Measurements from ENCODE around the gene EFCAB5.
"Not testable (repeated sequence)": the region's sequence is repeated elsewhere in the genome, so short reads cannot be mapped to it uniquely, and the experiment has no call there.

The EFCAB5 gene

GRCh38 chr17:29941334-29941733 lies at the start of gene EFCAB5:
TSS of gene EFCAB5 (plus strand) at chr17:29941634. CDS start at chr17:29941797, 163 bp downstream.
- no peak for DNase-seq

GRCh38 chr17:29892201-29892600 lies 49.2 kb upstream of the EFCAB5 start:
- no peak for DNase-seq

- DNase-seq: not testable (repeated sequence)
Measured at GRCh38 chr17:29897136-29897535, 44.3 kb upstream of the EFCAB5 start.

- no peak for DNase-seq
Measured at GRCh38 chr17:29903471-29903870, 38.0 kb upstream of the EFCAB5 start.

- no peak for DNase-seq
Measured at GRCh38 chr17:29905086-29905878, 36.2 kb upstream of the EFCAB5 start.

- DNase-seq: no peak
Measured at GRCh38 chr17:29905879-29906167, 35.6 kb upstream of the EFCAB5 start.

GRCh38 chr17:29906969-29907368 lies 34.5 kb upstream of the EFCAB5 start:
- DNase-seq: no peak

- no peak for DNase-seq
Measured at GRCh38 chr17:29909236-29910003, 32.0 kb upstream of the EFCAB5 start.

GRCh38 chr17:29911641-29912177 lies 29.7 kb upstream of the EFCAB5 start:
- no peak for DNase-seq

- no peak for DNase-seq
Measured at GRCh38 chr17:29914819-29915537, 26.5 kb upstream of the EFCAB5 start.

- DNase-seq: no peak
Measured at GRCh38 chr17:29918016-29918415, 23.4 kb upstream of the EFCAB5 start.

GRCh38 chr17:29918922-29919856 lies 22.2 kb upstream of the EFCAB5 start:
- DNase-seq: no peak

GRCh38 chr17:29924786-29925185 lies 16.6 kb upstream of the EFCAB5 start:
- no peak for DNase-seq

- DNase-seq: no peak
Measured at GRCh38 chr17:29927546-29927945, 13.9 kb upstream of the EFCAB5 start.

GRCh38 chr17:29929006-29929532 lies 12.4 kb upstream of the EFCAB5 start:
- no peak for DNase-seq

GRCh38 chr17:29929533-29930408 lies 11.7 kb upstream of the EFCAB5 start, which contains the start of gene SSH2:
TSS of gene SSH2 (minus strand) at chr17:29930228. CDS start at chr17:29930000, 228 bp downstream.
- DNase-seq: peak; percentile 64

- DNase-seq: no peak
Measured at GRCh38 chr17:29930409-29931010, 10.9 kb upstream of the EFCAB5 start.

- peak; percentile 90 for DNase-seq
Measured at GRCh38 chr17:29931231-29931932, 10.1 kb upstream of the EFCAB5 start.

- no peak for DNase-seq
Measured at GRCh38 chr17:29933379-29933778, 8.1 kb upstream of the EFCAB5 start.

- not testable (repeated sequence) for DNase-seq
Measured at GRCh38 chr17:29935909-29936308, 5.5 kb upstream of the EFCAB5 start.

All from NCI-H187 treated with DMSO at 0.1 percent for 48 hours (cell line).